GM23248 (cell line): ENCODE data around the gene MORC4.

ENCODE experiments used
- EZH2 ChIP-seq: fragments of 200-600 bp; sonication (generic); IDR thresholded peaks from 2 replicates; pipeline ENCODE4 v1.6.1; 2018; ENCODE audit warnings: antibody characterized with exemption, mild to moderate bottlenecking; ENCODE audit not compliant: insufficient read depth, poor library complexity, severe bottlenecking
- EZH2phosphoT487 ChIP-seq: fragments of 200-600 bp; sonication (generic); IDR thresholded peaks from 2 replicates; pipeline ENCODE4 v1.6.1; 2018; ENCODE audit warnings: antibody characterized with exemption, moderate library complexity, mild to moderate bottlenecking, low read depth; ENCODE audit not compliant: insufficient read depth

- no peak for TF ChIP-seq EZH2
- TF ChIP-seq EZH2phosphoT487 = no peak
Observed at GRCh38 chrX:106927700-106928099, 72.3 kb downstream of the MORC4 start.
